GM12892 (cell line): ENCODE results near the gene CENPV. TPM values are rescaled to one million over a fixed set of nuclear protein-coding genes. Genes with fewer than 3 reads are reported as not detected.
A peak's percentile ranks its signal among the peaks of the same experiment; 100 is the strongest.
"Not testable (repeated sequence)": the region's sequence is repeated elsewhere in the genome, so short reads cannot be mapped to it uniquely, and the experiment has no call there.

ENCODE experiments used
- DNase-seq: peaks from one replicate; pipeline ENCODE4 v3.0.0; 2011; ENCODE audit not compliant: insufficient read length
- FAIRE-seq: peaks from 2 replicates; lab custom pipeline; 2011; peaks lifted over from hg19 to GRCh38; lab: Jason Lieb, UNC
- POLR2A ChIP-seq: IDR thresholded peaks from 2 replicates; pipeline ENCODE4 v1.6.1; 2011; ENCODE audit warnings: low read depth, low read length, control low read depth
- POLR2AphosphoS5 ChIP-seq: IDR thresholded peaks from 2 replicates; pipeline ENCODE4 v1.6.1; 2011; ENCODE audit warnings: low read depth, low read length, control low read depth
- TAF1 ChIP-seq: IDR thresholded peaks from 2 replicates; pipeline ENCODE4 v1.6.1; 2011; ENCODE audit warnings: low read depth, mild to moderate bottlenecking, control low read depth, low read length, borderline replicate concordance
- polyA plus RNA-seq: library from polyadenylated mRNA; unstranded; fragments of >200 nt; gene quantifications from one replicate; pipeline ENCODE4 v1.2.1, GENCODE V29; 2012; ENCODE audit warnings: missing spikeins, inconsistent platforms; ENCODE audit not compliant: missing spikeins

CENPV gene
- polyA plus RNA-seq, result 102 TPM

- FAIRE-seq (peak; percentile 92), DNase-seq (peak; percentile 77)
- TF ChIP-seq POLR2A, result peak; percentile 78
- TF ChIP-seq POLR2AphosphoS5, result 0 out of 2 replicates have a peak, but pooled peaks have one; percentile 26
- TF ChIP-seq TAF1, result peak; percentile 53; the same call in 1 of the 2 replicates
Measured at GRCh38 chr17:16353317-16354174, at the start of gene CENPV. Gene CENPV, minus strand, starts transcription at chr17:16353469. Its CDS starts 33 bp downstream, at chr17:16353436.

GRCh38 chr17:16398270-16399267 is 45.3 kb upstream of the CENPV start:
- TF ChIP-seq POLR2A (no peak), TAF1 (no peak), POLR2AphosphoS5 (no peak)
- DNase-seq (peak; percentile 39), FAIRE-seq (peak; percentile 88)

- not testable (repeated sequence) for DNase-seq, FAIRE-seq
Measured at GRCh38 chr17:16396693-16397092, 43.4 kb upstream of the CENPV start.

GRCh38 chr17:16395887-16396286 is 42.6 kb upstream of the CENPV start:
- FAIRE-seq, DNase-seq: not testable (repeated sequence)

GRCh38 chr17:16392491-16392890 is 39.2 kb upstream of the CENPV start:
- FAIRE-seq, DNase-seq: not testable (repeated sequence)

GRCh38 chr17:16391451-16391850 is 38.2 kb upstream of the CENPV start:
- no peak for TF ChIP-seq POLR2A
- TF ChIP-seq TAF1, result no peak
- no peak for TF ChIP-seq POLR2AphosphoS5
- FAIRE-seq, result no peak
- DNase-seq, result no peak

- DNase-seq, FAIRE-seq: not testable (repeated sequence)
Measured at GRCh38 chr17:16386126-16386507, 32.8 kb upstream of the CENPV start.

GRCh38 chr17:16384557-16384956 is 31.3 kb upstream of the CENPV start:
- no peak for DNase-seq
- FAIRE-seq, result no peak
- TF ChIP-seq TAF1 (no peak), POLR2A (no peak), POLR2AphosphoS5 (no peak)

- FAIRE-seq, result no peak
- TF ChIP-seq POLR2AphosphoS5 (0 out of 2 replicates have a peak, but pooled peaks have one; percentile 4), POLR2A (no peak; the same call in 1 of the 2 replicates)
- DNase-seq, result no peak
Measured at GRCh38 chr17:16383772-16384287, 30.6 kb upstream of the CENPV start.

- FAIRE-seq (no peak), DNase-seq (no peak)
- TF ChIP-seq POLR2A (peak; percentile 61), TAF1 (no peak), POLR2AphosphoS5 (peak; percentile 33; the same call in 1 of the 2 replicates)
Measured at GRCh38 chr17:16383216-16383615, 29.9 kb upstream of the CENPV start.

GRCh38 chr17:16381496-16381820 is 28.2 kb upstream of the CENPV start:
- DNase-seq (no peak), FAIRE-seq (no peak)
- TF ChIP-seq POLR2AphosphoS5, result no peak
